Stimulated activated naive B cell treated with anti-CD40 and anti-IgM and Interleukin-4, amounts not matched to agents 10 μg/mL and 1 μg/mL and 100 μg/mL, for 72 hours (primary cell): ENCODE results near the gene FGD3.

ENCODE experiments used
- ATAC-seq, 2 donors: fragments of 150-1000 bp; cut with Tn5 transposase; replicated peaks; 2 replicates each; pipeline ENCODE4 v1.10.0; 2021; ENCODE audit warnings: moderate library complexity in 1 of 2
- DNase-seq: peaks from one replicate; pipeline ENCODE4 v3.0.0; 2021
- H3K27ac Mint-ChIP-seq: one replicate; pipeline ENCODE4 v1.8.0; 2022; ENCODE audit warnings: mild to moderate bottlenecking, mixed read lengths
- H3K27me3 Mint-ChIP-seq, 2 donors: one replicate each; pipeline ENCODE4 v1.8.0; 2022; ENCODE audit warnings: mixed read lengths in 2 of 2
- H3K36me3 Mint-ChIP-seq, 2 donors: one replicate each; pipeline ENCODE4 v1.8.0; 2022; ENCODE audit warnings: mixed read lengths in 2 of 2, mild to moderate bottlenecking in 1 of 2
- H3K4me1 Mint-ChIP-seq, 2 donors: one replicate each; pipeline ENCODE4 v1.8.0; 2022; ENCODE audit warnings: mixed read lengths in 2 of 2, mild to moderate bottlenecking in 1 of 2
- H3K4me3 Mint-ChIP-seq, 2 donors: one replicate each; pipeline ENCODE4 v1.8.0; 2022; ENCODE audit warnings: mild to moderate bottlenecking in 2 of 2, mixed read lengths in 2 of 2, moderate library complexity in 1 of 2
- H3K9me3 Mint-ChIP-seq, 2 donors: one replicate each; pipeline ENCODE4 v1.8.0; 2022; ENCODE audit warnings: mixed read lengths in 2 of 2, mild to moderate bottlenecking in 1 of 2

Gene FGD3

DNA sequence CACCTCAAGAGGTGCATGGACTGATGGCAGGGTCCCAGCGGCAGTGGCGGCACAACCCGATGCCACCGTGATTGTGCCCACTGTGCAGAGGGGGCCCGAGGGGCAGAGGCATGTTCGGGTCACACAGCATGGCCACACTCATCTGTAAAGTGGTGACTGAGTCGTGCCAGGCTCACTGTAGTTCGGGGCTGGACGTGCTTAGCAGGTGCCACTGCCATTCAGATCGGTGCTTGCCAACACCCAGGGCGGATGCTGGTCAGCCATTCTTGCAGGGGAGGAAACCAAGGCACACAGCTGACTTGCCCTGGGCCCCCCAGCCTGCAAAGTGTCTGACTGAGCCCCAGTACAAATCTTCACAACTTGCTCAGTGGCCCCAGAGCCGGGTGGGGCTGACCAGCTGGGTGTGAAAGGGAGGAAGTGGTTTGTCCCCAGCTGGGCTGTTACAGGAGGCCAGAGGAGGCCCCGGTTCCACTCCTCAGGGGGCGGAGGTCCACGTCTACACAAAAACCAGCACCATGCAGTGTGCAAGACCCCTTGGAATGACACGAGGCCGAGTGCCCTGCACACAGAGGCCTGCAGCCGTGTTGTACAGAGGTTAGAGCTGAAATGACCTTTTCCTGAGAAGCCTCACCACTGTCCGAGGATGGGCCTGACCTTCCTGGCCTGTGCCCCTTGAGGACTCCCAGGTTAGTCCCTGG lies 17.9 kb downstream of the FGD3 start:
- ATAC-seq (peak; percentile 14 to 19), DNase-seq (no peak)
- Mint-ChIP-seq H3K27me3 (no peaks in the 10 kb centered on the region), H3K4me1 (peaks cover 54 to 89% of the 10 kb centered on the region in 2 donors), H3K27ac (peak overlapping the region; percentile 98), H3K4me3 (peak overlapping the region; percentile 93 to 97), H3K9me3 (peaks cover 0 to 7% of the 10 kb centered on the region in 2 donors), H3K36me3 (peaks cover 5 to 19% of the 10 kb centered on the region in 2 donors)

- Mint-ChIP-seq H3K27me3 (no peaks in the 10 kb centered on the region), H3K4me1 (peaks cover 58 to 95% of the 10 kb centered on the region in 2 donors), H3K27ac (peak overlapping the region; percentile 98), H3K4me3 (peak overlapping the region; percentile 93 to 97), H3K36me3 (peaks cover 5 to 20% of the 10 kb centered on the region in 2 donors), H3K9me3 (peaks cover 0 to 7% of the 10 kb centered on the region in 2 donors)
- no peak for DNase-seq
- ATAC-seq, result no peak
These were observed 18.6 kb downstream of the FGD3 start for GRCh38 chr9:92965759-92966517.

DNA sequence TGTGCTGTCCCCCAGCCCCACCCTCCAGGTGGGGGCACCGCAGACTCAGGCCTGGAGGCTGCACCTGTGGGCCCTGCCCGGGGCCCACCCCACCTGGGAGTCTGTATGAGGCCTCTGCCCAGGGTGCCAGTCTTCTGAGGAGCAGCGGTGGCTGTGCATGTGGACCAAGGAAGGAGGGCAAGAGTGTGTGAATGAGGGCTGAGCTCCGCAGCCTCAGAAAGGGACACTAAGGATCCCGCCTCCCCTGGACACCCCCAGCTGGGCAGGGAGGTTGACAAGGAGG lies 19.1 kb downstream of the FGD3 start:
- peak overlapping the region; percentile 98 for H3K27ac Mint-ChIP-seq
- peaks cover 61 to 94% of the 10 kb centered on the region in 2 donors for H3K4me1 Mint-ChIP-seq
- H3K36me3 Mint-ChIP-seq, result peaks cover 5 to 22% of the 10 kb centered on the region in 2 donors
- H3K9me3 Mint-ChIP-seq, result peaks cover 0 to 7% of the 10 kb centered on the region in 2 donors
- H3K27me3 Mint-ChIP-seq, result no peaks in the 10 kb centered on the region
- ATAC-seq (no peak), DNase-seq (no peak)
- H3K4me3 Mint-ChIP-seq, result peak overlapping the region; percentile 93 to 97

GRCh38 chr9:92968081-92968480 lies 20.8 kb downstream of the FGD3 start:
- H3K27me3 Mint-ChIP-seq, result no peaks in the 10 kb centered on the region
- H3K36me3 Mint-ChIP-seq, result peaks cover 2 to 19% of the 10 kb centered on the region in 2 donors
- DNase-seq, result no peak
- no peak overlapping the region for H3K4me3 Mint-ChIP-seq
- H3K27ac Mint-ChIP-seq, result peak overlapping the region; percentile 69
- H3K4me1 Mint-ChIP-seq, result peaks cover 60 to 95% of the 10 kb centered on the region in 2 donors
- H3K9me3 Mint-ChIP-seq, result no peaks in the 10 kb centered on the region
- no peak for ATAC-seq

DNA sequence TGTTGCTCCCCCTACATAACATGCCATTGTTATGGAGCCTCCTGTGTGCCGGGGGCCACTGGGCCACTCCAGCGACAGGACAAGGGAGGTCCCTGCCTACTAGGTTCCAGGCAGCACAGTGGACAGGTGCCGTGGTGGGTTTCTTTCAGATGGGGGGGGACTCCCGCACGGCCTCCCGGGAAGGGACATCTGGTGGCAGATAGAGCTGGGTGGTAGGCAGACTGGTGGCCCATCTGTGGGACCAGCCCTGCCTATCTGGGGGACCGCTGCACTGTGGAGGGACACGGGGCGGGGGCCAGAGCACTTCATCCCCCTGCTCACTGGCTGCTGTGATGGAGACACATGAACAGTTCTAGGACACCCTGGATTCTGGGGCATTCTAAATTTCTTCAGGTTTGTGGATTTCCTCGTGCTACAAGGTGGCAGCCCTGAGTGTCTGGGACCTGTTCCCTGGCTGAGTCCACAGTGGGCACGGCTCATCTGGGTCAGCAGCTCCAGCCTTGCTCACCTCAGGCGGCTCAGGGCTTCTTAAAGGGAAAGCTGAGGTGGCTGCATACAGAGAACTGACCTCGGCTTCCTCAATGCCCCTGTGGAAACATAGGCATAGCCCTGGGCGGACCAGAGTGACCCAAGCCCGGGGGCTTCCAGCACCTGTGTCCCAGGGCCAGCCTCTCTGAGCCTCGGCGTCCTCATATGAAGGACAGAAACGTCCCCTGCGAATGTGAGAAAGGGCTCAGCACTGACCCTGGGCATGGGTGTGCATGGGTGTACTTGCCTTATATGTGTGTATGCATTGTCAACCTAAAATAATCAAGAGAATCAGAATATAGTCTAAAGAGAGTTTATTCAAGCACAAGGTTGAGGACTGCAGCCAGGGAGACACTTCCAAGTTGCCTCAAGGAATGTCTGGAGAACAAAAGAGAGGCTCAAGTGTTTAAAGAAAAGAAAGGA lies 22.5 kb downstream of the FGD3 start:
- H3K4me1 Mint-ChIP-seq, result peaks cover 68 to 96% of the 10 kb centered on the region in 2 donors
- DNase-seq, result no peak
- H3K36me3 Mint-ChIP-seq, result peaks cover 2 to 25% of the 10 kb centered on the region in 2 donors
- H3K27me3 Mint-ChIP-seq, result no peaks in the 10 kb centered on the region
- no peaks in the 10 kb centered on the region for H3K9me3 Mint-ChIP-seq
- ATAC-seq, result no peak
- peak overlapping the region; percentile 65 for H3K27ac Mint-ChIP-seq
- H3K4me3 Mint-ChIP-seq, result no peak overlapping the region

DNA sequence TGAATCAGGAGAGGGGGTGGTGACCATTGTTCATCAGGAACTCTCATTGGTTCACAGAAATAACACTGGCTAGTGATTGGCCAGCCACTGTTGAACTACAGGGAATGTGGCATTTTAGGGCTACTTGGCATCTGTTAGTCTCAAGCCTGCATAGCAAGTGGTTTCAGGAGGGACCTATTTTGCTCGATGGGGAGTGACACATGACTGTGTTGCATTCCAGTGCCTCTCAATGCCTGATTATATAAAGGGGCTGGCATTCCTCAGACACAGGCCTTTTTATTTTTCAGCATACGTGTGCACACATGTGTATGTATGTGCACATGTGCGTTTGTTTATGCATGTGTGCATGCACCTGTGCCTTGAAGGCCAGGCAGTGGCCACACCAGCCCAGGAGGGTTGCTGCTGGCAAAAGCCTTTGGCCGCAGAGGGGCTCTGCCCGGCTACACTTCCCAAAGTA lies 23.2 kb downstream of the FGD3 start:
- no peak overlapping the region for H3K27ac Mint-ChIP-seq
- ATAC-seq (no peak), DNase-seq (no peak)
- H3K36me3 Mint-ChIP-seq, result peaks cover 4 to 25% of the 10 kb centered on the region in 2 donors
- H3K4me3 Mint-ChIP-seq, result no peak overlapping the region
- no peaks in the 10 kb centered on the region for H3K9me3 Mint-ChIP-seq
- peaks cover 61 to 91% of the 10 kb centered on the region in 2 donors for H3K4me1 Mint-ChIP-seq
- H3K27me3 Mint-ChIP-seq, result no peaks in the 10 kb centered on the region

DNA sequence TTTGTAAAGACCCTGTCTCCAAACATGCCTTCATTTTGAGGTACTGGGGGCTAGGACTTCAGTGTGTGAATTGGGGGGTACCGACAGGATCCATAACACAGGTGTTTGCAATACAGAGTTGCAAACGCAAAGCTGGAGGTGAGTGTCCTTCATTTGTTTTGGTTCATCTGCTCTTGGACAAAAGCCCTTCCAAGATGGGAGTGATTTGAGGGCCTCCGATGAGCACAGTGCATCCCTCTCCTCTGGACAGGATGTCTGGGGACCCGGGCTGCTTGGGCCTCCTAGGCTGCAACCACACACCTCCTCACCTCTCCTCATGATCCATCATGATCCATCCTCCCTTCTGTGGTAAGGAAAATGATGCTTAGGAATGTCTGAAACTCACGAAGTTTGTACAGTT lies 23.8 kb downstream of the FGD3 start:
- H3K4me3 Mint-ChIP-seq, result no peak overlapping the region
- no peaks in the 10 kb centered on the region for H3K9me3 Mint-ChIP-seq
- peak overlapping the region; percentile 51 for H3K27ac Mint-ChIP-seq
- DNase-seq (no peak), ATAC-seq (no peak)
- peaks cover 9 to 27% of the 10 kb centered on the region in 2 donors for H3K36me3 Mint-ChIP-seq
- peaks cover 56 to 88% of the 10 kb centered on the region in 2 donors for H3K4me1 Mint-ChIP-seq
- no peaks in the 10 kb centered on the region for H3K27me3 Mint-ChIP-seq

GRCh38 chr9:92971776-92972175 lies 24.5 kb downstream of the FGD3 start:
- Mint-ChIP-seq H3K36me3 (peaks cover 15 to 33% of the 10 kb centered on the region in 2 donors), H3K27me3 (no peaks in the 10 kb centered on the region), H3K9me3 (no peaks in the 10 kb centered on the region), H3K4me1 (peaks cover 52 to 88% of the 10 kb centered on the region in 2 donors), H3K27ac (no peak overlapping the region), H3K4me3 (no peak overlapping the region)
- ATAC-seq (no peak), DNase-seq (no peak)

GRCh38 chr9:92973700-92974099 lies 26.4 kb downstream of the FGD3 start:
- DNase-seq (no peak), ATAC-seq (no peak)
- Mint-ChIP-seq H3K36me3 (peaks cover 20 to 39% of the 10 kb centered on the region in 2 donors), H3K4me1 (peaks cover 52 to 82% of the 10 kb centered on the region in 2 donors), H3K9me3 (no peaks in the 10 kb centered on the region), H3K27me3 (no peaks in the 10 kb centered on the region), H3K27ac (peak overlapping the region; percentile 38), H3K4me3 (no peak overlapping the region)

- DNase-seq (no peak), ATAC-seq (no peak)
- Mint-ChIP-seq H3K4me3 (no peak overlapping the region), H3K4me1 (peaks cover 51 to 82% of the 10 kb centered on the region in 2 donors), H3K9me3 (no peaks in the 10 kb centered on the region), H3K36me3 (peaks cover 20 to 44% of the 10 kb centered on the region in 2 donors), H3K27ac (no peak overlapping the region), H3K27me3 (no peaks in the 10 kb centered on the region)
These were observed 26.9 kb downstream of the FGD3 start for GRCh38 chr9:92974161-92974661.

DNA sequence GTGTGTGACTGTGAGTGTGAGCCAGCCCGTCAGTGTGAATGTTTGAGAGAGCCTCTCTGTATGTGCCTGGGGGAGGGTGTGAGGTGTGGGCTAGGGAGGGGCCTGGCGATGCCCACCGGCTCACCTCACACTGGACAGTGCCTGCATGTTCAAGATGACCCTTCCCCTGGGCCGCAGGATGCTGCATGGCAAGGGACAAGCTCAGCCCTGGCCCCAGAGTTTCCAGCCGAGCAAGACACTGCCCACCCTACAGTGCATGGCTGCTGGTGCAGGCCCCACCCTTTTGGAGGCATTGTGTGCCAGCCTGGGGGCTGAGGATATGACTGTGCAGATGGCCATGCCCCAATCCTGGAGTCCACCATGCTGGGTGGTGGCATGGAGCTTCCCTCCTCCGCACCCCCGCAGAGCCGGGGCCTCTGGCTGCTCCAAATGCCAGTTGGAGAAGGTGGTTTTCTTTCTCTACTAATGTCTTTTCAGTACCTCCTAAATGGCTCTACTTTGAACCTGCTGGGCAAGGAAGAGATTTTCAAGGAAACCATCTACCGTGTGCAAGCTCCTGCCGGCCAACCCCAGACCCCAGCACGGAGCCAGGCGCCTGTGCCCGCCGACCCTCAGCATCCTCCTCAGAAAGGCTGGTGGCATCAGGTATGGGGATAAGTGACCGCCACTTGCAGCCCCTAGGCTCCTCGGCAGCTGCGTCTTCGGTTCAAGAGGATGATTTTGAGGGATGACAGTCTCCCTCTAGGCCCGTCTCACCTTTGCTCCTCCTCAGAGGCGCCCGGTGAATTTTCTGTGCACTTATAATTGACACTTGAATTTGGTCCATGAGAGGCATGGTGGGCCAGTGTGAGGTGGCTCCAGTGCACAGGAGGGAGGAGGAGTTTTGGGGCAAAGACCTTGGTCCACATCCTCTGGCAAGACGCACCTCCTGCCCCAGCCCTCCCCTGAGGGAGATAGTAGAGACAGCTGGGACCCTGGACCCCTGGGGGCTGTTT lies 27.7 kb downstream of the FGD3 start:
- Mint-ChIP-seq H3K9me3 (no peaks in the 10 kb centered on the region), H3K27ac (peak overlapping the region; percentile 31), H3K27me3 (no peaks in the 10 kb centered on the region), H3K4me1 (peaks cover 48 to 82% of the 10 kb centered on the region in 2 donors), H3K36me3 (peaks cover 20 to 42% of the 10 kb centered on the region in 2 donors), H3K4me3 (no peak overlapping the region)
- DNase-seq (no peak), ATAC-seq (no peak)

DNA sequence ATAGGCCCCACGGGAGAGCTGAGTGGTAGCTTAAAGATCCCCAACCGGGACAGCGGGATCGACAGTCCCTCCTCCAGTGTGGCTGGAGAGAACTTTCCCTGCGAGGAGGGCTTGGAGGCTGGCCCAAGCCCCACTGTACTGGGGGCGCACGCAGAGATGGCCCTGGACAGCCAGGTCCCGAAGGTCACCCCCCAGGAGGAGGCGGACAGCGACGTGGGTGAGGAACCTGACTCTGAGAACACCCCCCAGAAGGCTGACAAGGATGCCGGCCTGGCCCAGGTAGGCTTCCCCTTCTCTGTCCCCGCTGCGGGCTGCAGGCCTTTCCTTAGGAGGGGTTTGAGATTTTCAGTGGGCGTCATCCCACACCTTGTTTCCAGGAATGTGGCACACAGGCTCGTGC lies 29.1 kb downstream of the FGD3 start:
- Mint-ChIP-seq H3K27me3 (no peaks in the 10 kb centered on the region), H3K27ac (no peak overlapping the region), H3K9me3 (no peaks in the 10 kb centered on the region), H3K4me3 (no peak overlapping the region), H3K36me3 (peaks cover 23 to 47% of the 10 kb centered on the region in 2 donors), H3K4me1 (peaks cover 46 to 77% of the 10 kb centered on the region in 2 donors)
- ATAC-seq (no peak), DNase-seq (no peak)

GRCh38 chr9:92977279-92977678 lies 30.0 kb downstream of the FGD3 start:
- peaks cover 48 to 80% of the 10 kb centered on the region in 2 donors for H3K4me1 Mint-ChIP-seq
- H3K4me3 Mint-ChIP-seq, result no peak overlapping the region
- H3K27me3 Mint-ChIP-seq, result no peaks in the 10 kb centered on the region
- H3K9me3 Mint-ChIP-seq, result no peaks in the 10 kb centered on the region
- H3K27ac Mint-ChIP-seq, result no peak overlapping the region
- ATAC-seq (no peak), DNase-seq (no peak)
- H3K36me3 Mint-ChIP-seq, result peaks cover 29 to 54% of the 10 kb centered on the region in 2 donors
